ENCODE results near the gene SUSD4.

Gene SUSD4

GRCh38 chr1:223244366-223245103, 119.4 kb downstream of the SUSD4 start:
- Histone ChIP-seq H3K9ac (ENCODE audit: low read length) (no peak overlapping the region), H3K27ac (ENCODE audit: low read depth, low read length) (no peak overlapping the region), H3K4me3 (ENCODE audit: low read depth, low read length) (no peak overlapping the region), H3K27me3 (ENCODE audit: control insufficient read depth, insufficient read depth, low read length) (no peaks in the 10 kb centered on the region; the same call in 1 of the 2 replicates), H3K9me3 (ENCODE audit: control insufficient read depth, insufficient read depth, low read depth, low read length) (no peaks in the 10 kb centered on the region), H3K4me1 (ENCODE audit: control insufficient read depth, insufficient read depth, low read length) (no peaks in the 10 kb centered on the region), H3K36me3 (ENCODE audit: control insufficient read depth, insufficient read depth, low read length) (no peaks in the 10 kb centered on the region)

DNA sequence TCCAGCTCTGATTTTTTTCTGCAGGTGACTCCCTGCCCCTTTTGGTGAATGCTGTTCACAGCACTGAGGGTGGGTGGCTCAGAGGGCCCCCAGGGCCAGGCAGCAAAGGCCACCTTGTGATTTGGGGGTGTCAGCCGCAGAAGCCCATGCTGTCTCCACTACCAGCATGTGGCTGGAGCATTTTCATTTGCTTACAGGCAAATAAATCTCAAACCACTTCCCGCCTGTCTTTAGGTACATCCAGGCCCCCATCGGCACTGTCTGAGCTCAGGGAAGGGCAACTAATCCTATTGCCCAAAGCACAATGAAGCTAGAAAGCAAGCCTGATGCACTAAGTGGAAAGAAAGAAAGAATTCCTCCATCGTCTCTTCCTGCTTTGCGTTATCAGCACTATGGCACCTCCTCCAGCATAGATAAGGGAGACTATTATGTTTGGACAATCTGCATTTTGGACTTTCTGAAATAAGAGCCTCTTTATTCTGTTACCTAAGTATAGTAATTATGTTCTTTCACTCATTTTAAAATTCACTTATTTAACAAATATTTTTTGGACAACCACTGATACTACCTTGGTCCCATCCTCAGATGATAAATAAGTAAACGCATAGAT, 120.4 kb downstream of the SUSD4 start:
- Histone ChIP-seq H3K36me3 (ENCODE audit: control insufficient read depth, insufficient read depth, low read length) (no peaks in the 10 kb centered on the region), H3K4me3 (ENCODE audit: low read depth, low read length) (no peak overlapping the region), H3K27ac (ENCODE audit: low read depth, low read length) (no peak overlapping the region), H3K27me3 (ENCODE audit: control insufficient read depth, insufficient read depth, low read length) (no peaks in the 10 kb centered on the region; the same call in 1 of the 2 replicates), H3K9me3 (ENCODE audit: control insufficient read depth, insufficient read depth, low read depth, low read length) (no peaks in the 10 kb centered on the region), H3K9ac (ENCODE audit: low read length) (no peak overlapping the region), H3K4me1 (ENCODE audit: control insufficient read depth, insufficient read depth, low read length) (no peaks in the 10 kb centered on the region)

- no peaks in the 10 kb centered on the region for H3K36me3 ChIP-seq (ENCODE audit: control insufficient read depth, insufficient read depth, low read length)
- no peaks in the 10 kb centered on the region for H3K4me1 ChIP-seq (ENCODE audit: control insufficient read depth, insufficient read depth, low read length)
- no peak overlapping the region for H3K9ac ChIP-seq (ENCODE audit: low read length)
- H3K27me3 ChIP-seq (ENCODE audit: control insufficient read depth, insufficient read depth, low read length), result no peaks in the 10 kb centered on the region; the same call in 1 of the 2 replicates
- no peak overlapping the region for H3K27ac ChIP-seq (ENCODE audit: low read depth, low read length)
- H3K9me3 ChIP-seq (ENCODE audit: control insufficient read depth, insufficient read depth, low read depth, low read length), result no peaks in the 10 kb centered on the region
- H3K4me3 ChIP-seq (ENCODE audit: low read depth, low read length), result no peak overlapping the region
Observed at GRCh38 chr1:223242971-223243370, 121.0 kb downstream of the SUSD4 start.

DNA sequence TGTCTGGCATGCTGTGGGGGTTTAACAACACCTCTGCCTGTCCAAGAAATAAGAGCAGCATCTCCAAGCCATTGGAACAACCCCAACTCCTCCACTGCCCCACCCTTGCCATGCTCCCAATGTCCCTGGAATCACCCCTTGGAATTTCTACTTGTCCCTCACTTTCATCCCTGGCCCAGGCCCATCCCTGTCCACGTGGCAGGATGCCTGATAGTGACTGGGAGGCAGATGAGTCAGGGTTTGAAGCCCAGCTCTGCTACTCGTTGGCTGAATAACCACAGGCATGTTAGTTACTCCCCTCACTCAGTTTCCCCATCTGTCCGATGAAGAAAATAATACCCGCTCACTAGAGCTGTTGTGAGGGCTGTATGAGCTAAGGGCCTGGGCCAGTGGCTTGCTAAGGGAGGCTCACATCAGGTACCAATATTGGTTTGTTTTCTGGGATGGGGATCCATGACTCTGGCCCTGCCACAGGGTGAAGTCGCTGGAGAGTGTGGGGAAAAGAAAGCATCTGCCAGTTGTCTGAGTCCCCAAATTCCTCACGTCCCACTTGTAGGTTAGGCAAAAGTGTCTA, 121.5 kb downstream of the SUSD4 start:
- no peaks in the 10 kb centered on the region for H3K36me3 ChIP-seq (ENCODE audit: control insufficient read depth, insufficient read depth, low read length)
- no peak overlapping the region for H3K27ac ChIP-seq (ENCODE audit: low read depth, low read length)
- no peaks in the 10 kb centered on the region for H3K4me1 ChIP-seq (ENCODE audit: control insufficient read depth, insufficient read depth, low read length)
- no peak overlapping the region for H3K9ac ChIP-seq (ENCODE audit: low read length)
- H3K4me3 ChIP-seq (ENCODE audit: low read depth, low read length), result no peak overlapping the region
- H3K27me3 ChIP-seq (ENCODE audit: control insufficient read depth, insufficient read depth, low read length), result no peaks in the 10 kb centered on the region; the same call in 1 of the 2 replicates
- H3K9me3 ChIP-seq (ENCODE audit: control insufficient read depth, insufficient read depth, low read depth, low read length), result no peaks in the 10 kb centered on the region

DNA sequence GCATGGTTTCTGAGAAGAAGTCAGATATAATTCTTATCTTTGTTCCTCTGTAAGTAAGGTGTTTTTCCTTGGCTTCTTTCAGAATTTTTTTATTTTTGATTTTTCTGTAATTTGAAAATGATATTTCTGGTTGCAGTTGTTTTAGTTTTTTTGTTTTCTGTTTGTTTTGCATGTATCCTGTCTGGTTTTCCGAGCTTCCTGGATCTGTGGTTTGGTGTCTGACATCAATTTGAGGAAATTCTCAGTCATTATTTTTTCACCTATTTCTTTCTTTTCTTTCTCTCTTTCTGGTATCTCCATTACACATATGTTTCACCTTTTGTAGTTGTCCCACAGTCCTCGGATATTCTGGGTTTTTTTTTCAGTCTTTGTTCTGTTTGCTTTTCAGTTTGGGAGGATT, 123.9 kb downstream of the SUSD4 start:
- no peak overlapping the region for H3K27ac ChIP-seq (ENCODE audit: low read depth, low read length)
- no peaks in the 10 kb centered on the region for H3K36me3 ChIP-seq (ENCODE audit: control insufficient read depth, insufficient read depth, low read length)
- H3K9me3 ChIP-seq (ENCODE audit: control insufficient read depth, insufficient read depth, low read depth, low read length), result no peaks in the 10 kb centered on the region
- no peaks in the 10 kb centered on the region for H3K4me1 ChIP-seq (ENCODE audit: control insufficient read depth, insufficient read depth, low read length)
- no peaks in the 10 kb centered on the region; the same call in 1 of the 2 replicates for H3K27me3 ChIP-seq (ENCODE audit: control insufficient read depth, insufficient read depth, low read length)
- H3K4me3 ChIP-seq (ENCODE audit: low read depth, low read length), result no peak overlapping the region
- H3K9ac ChIP-seq (ENCODE audit: low read length), result no peak overlapping the region

DNA sequence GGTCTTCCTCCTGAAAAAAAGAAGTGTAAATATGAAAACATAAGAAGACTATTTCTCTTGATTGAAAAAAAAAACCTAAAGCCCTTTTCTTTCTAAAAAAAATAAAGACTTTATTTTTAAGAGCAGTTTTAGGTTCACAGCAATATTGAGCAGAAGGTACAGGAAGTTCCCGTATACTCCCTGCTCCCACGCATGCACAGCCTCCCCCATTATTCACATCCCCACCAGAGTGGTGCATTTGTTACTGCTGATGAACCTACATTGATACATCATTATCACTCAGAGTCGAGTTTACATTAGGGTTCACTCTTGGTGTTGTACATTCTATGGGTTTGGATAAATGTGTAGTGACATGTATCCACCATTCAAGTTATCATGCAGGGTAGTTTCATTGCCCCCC, 128.9 kb downstream of the SUSD4 start:
- H3K27ac ChIP-seq (ENCODE audit: low read depth, low read length), result no peak overlapping the region
- H3K4me1 ChIP-seq (ENCODE audit: control insufficient read depth, insufficient read depth, low read length), result peaks cover 11% of the 10 kb centered on the region; the same call in 1 of the 2 replicates
- no peak overlapping the region for H3K4me3 ChIP-seq (ENCODE audit: low read depth, low read length)
- no peaks in the 10 kb centered on the region for H3K9me3 ChIP-seq (ENCODE audit: control insufficient read depth, insufficient read depth, low read depth, low read length)
- H3K27me3 ChIP-seq (ENCODE audit: control insufficient read depth, insufficient read depth, low read length), result no peaks in the 10 kb centered on the region
- no peaks in the 10 kb centered on the region for H3K36me3 ChIP-seq (ENCODE audit: control insufficient read depth, insufficient read depth, low read length)
- no peak overlapping the region for H3K9ac ChIP-seq (ENCODE audit: low read length)

DNA sequence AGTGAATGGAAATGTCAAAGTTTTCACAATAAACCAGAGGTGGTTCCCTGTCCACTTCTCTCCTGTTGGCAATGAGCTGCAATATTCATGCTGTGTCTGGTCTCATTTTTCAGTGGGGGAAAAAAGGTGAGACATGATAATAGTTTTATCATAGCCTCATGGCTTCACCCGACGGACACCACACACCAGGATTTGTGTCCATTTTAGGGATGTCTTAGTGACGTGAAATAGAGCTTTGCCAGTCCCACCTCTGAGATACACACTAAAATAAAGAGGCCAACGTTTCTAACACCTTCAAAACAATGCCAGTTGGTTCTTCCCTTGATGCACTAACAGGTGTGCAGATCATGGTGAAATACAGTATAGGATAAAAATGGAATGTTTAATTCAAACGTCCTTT, 129.4 kb downstream of the SUSD4 start:
- no peak overlapping the region for H3K27ac ChIP-seq (ENCODE audit: low read depth, low read length)
- H3K9me3 ChIP-seq (ENCODE audit: control insufficient read depth, insufficient read depth, low read depth, low read length), result no peaks in the 10 kb centered on the region
- H3K4me3 ChIP-seq (ENCODE audit: low read depth, low read length), result no peak overlapping the region
- no peaks in the 10 kb centered on the region for H3K36me3 ChIP-seq (ENCODE audit: control insufficient read depth, insufficient read depth, low read length)
- no peaks in the 10 kb centered on the region for H3K27me3 ChIP-seq (ENCODE audit: control insufficient read depth, insufficient read depth, low read length)
- no peak overlapping the region for H3K9ac ChIP-seq (ENCODE audit: low read length)
- H3K4me1 ChIP-seq (ENCODE audit: control insufficient read depth, insufficient read depth, low read length), result peaks cover 11% of the 10 kb centered on the region; the same call in 1 of the 2 replicates

DNA sequence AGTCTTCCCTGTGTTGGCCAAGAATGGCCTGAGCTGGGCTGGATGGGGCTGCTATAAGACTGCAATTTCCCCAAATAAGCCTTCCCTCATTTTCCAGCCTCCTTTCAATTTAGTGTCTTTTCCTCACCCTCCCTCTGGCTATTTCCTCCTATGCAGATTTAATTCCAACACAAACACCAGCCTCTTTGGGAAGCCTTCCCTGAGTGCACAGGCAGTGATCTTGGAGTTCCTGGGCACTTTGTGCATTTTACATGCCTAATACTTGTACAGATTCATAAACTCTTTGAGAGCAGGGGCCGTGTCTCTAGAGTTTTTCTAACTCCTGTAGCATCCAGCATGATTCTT, 129.8 kb downstream of the SUSD4 start:
- Histone ChIP-seq H3K9ac (ENCODE audit: low read length) (no peak overlapping the region), H3K9me3 (ENCODE audit: control insufficient read depth, insufficient read depth, low read depth, low read length) (no peaks in the 10 kb centered on the region), H3K27ac (ENCODE audit: low read depth, low read length) (no peak overlapping the region), H3K4me1 (ENCODE audit: control insufficient read depth, insufficient read depth, low read length) (peaks cover 11% of the 10 kb centered on the region; the same call in 1 of the 2 replicates), H3K4me3 (ENCODE audit: low read depth, low read length) (no peak overlapping the region), H3K36me3 (ENCODE audit: control insufficient read depth, insufficient read depth, low read length) (no peaks in the 10 kb centered on the region), H3K27me3 (ENCODE audit: control insufficient read depth, insufficient read depth, low read length) (no peaks in the 10 kb centered on the region)

GRCh38 chr1:223233410-223234169, 130.4 kb downstream of the SUSD4 start:
- peaks cover 11% of the 10 kb centered on the region; the same call in 1 of the 2 replicates for H3K4me1 ChIP-seq (ENCODE audit: control insufficient read depth, insufficient read depth, low read length)
- H3K27ac ChIP-seq (ENCODE audit: low read depth, low read length), result no peak overlapping the region
- no peak overlapping the region for H3K4me3 ChIP-seq (ENCODE audit: low read depth, low read length)
- H3K9me3 ChIP-seq (ENCODE audit: control insufficient read depth, insufficient read depth, low read depth, low read length), result no peaks in the 10 kb centered on the region
- no peaks in the 10 kb centered on the region for H3K27me3 ChIP-seq (ENCODE audit: control insufficient read depth, insufficient read depth, low read length)
- H3K9ac ChIP-seq (ENCODE audit: low read length), result no peak overlapping the region
- H3K36me3 ChIP-seq (ENCODE audit: control insufficient read depth, insufficient read depth, low read length), result no peaks in the 10 kb centered on the region

DNA sequence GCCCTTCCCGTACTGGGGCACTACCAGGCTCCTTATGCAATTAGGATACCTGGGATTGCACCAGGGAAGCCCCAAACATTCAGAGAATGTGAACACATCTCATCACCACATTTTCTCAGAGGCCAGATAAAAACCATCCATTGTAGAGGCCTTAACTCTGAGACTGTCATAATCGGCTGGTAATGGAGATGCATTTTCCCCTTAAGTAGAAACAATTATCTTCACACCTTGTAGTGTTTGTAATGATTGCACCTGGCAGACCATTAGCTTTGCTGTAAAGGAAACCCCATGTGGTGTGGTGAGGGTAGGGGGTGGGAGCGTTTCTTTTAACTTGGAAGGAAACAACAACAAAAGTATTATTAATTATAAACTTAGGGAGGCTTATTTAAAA, 131.0 kb downstream of the SUSD4 start:
- Histone ChIP-seq H3K36me3 (ENCODE audit: control insufficient read depth, insufficient read depth, low read length) (no peaks in the 10 kb centered on the region), H3K9me3 (ENCODE audit: control insufficient read depth, insufficient read depth, low read depth, low read length) (no peaks in the 10 kb centered on the region), H3K4me1 (ENCODE audit: control insufficient read depth, insufficient read depth, low read length) (peaks cover 11% of the 10 kb centered on the region; the same call in 1 of the 2 replicates), H3K27ac (ENCODE audit: low read depth, low read length) (no peak overlapping the region), H3K4me3 (ENCODE audit: low read depth, low read length) (no peak overlapping the region), H3K27me3 (ENCODE audit: control insufficient read depth, insufficient read depth, low read length) (no peaks in the 10 kb centered on the region; the same call in 1 of the 2 replicates), H3K9ac (ENCODE audit: low read length) (no peak overlapping the region)

Data from HUES6 (cell line).